IPS DF 6.9 (cell line): ENCODE data around the gene FAM168B.

Experiments used
- DNase-seq: peaks from one replicate; pipeline ENCODE4 v3.0.0-alpha.2; 2013; ENCODE audit warnings: low read depth, low spot score
- H3K27ac ChIP-seq: one replicate; pipeline ENCODE4 v1.5.1; 2013; ENCODE audit warnings: low read length, control low read depth
- H3K27me3 ChIP-seq: 2 replicates; pipeline ENCODE4 v1.6.1; 2013; ENCODE audit warnings: mild to moderate bottlenecking, low read length; ENCODE audit not compliant: control insufficient read depth, insufficient read depth
- H3K36me3 ChIP-seq: 2 replicates; pipeline ENCODE4 v1.6.1; 2013; ENCODE audit warnings: low read length; ENCODE audit not compliant: control insufficient read depth, insufficient read depth
- H3K4me1 ChIP-seq: 2 replicates; pipeline ENCODE4 v1.6.1; 2013; ENCODE audit warnings: low read length; ENCODE audit not compliant: control insufficient read depth, insufficient read depth
- H3K4me3 ChIP-seq: 2 replicates; pipeline ENCODE4 v1.5.1; 2013; ENCODE audit warnings: mild to moderate bottlenecking, low read length
- H3K9me3 ChIP-seq: 2 replicates; pipeline ENCODE4 v1.6.1; 2013; ENCODE audit warnings: low read length, inconsistent platforms; ENCODE audit not compliant: control insufficient read depth, insufficient read depth
- WGBS: extraction: QIAGEN DNeasy Blood & Tissue Kit; methylation state at CpG from one replicate; pipeline ENCODE4 v1.1.7; 2013; ENCODE audit warnings: mixed read lengths, missing lambda C conversion rate; ENCODE audit not compliant: insufficient read length, insufficient coverage; 5-methylcytosine and 5-hydroxymethylcytosine counted together

The FAM168B gene

GRCh38 chr2:131056932-131057287 is 36.4 kb downstream of the FAM168B start:
- DNase-seq = no peak
- Histone ChIP-seq H3K36me3 (peaks cover 20% of the 10 kb centered on the region), H3K27ac (no peak overlapping the region), H3K27me3 (no peaks in the 10 kb centered on the region), H3K4me1 (no peaks in the 10 kb centered on the region), H3K9me3 (no peaks in the 10 kb centered on the region), H3K4me3 (no peak overlapping the region)
- no CpG with 5 or more reads among the region's 4 CpGs for WGBS

GRCh38 chr2:131056204-131056931 is 36.9 kb downstream of the FAM168B start:
- H3K4me3 ChIP-seq = no peak overlapping the region
- DNase-seq = no peak
- no peak overlapping the region for H3K27ac ChIP-seq
- no CpG with 5 or more reads among the region's 5 CpGs for WGBS
- no peaks in the 10 kb centered on the region for H3K9me3 ChIP-seq
- peaks cover 20% of the 10 kb centered on the region for H3K36me3 ChIP-seq
- H3K27me3 ChIP-seq = no peaks in the 10 kb centered on the region
- H3K4me1 ChIP-seq = no peaks in the 10 kb centered on the region

- no CpG with 5 or more reads among the region's 26 CpGs for WGBS
- peaks cover 25% of the 10 kb centered on the region for H3K36me3 ChIP-seq
- no peaks in the 10 kb centered on the region for H3K9me3 ChIP-seq
- no peak overlapping the region for H3K27ac ChIP-seq
- DNase-seq = no peak
- no peaks in the 10 kb centered on the region for H3K4me1 ChIP-seq
- no peaks in the 10 kb centered on the region for H3K27me3 ChIP-seq
- no peak overlapping the region for H3K4me3 ChIP-seq
Measured at GRCh38 chr2:131055169-131056065, 37.8 kb downstream of the FAM168B start.

GRCh38 chr2:131054488-131054887 is 38.8 kb downstream of the FAM168B start:
- Histone ChIP-seq H3K27me3 (no peaks in the 10 kb centered on the region), H3K27ac (no peak overlapping the region), H3K4me1 (no peaks in the 10 kb centered on the region), H3K4me3 (no peak overlapping the region), H3K9me3 (no peaks in the 10 kb centered on the region), H3K36me3 (peaks cover 25% of the 10 kb centered on the region)
- no CpG with 5 or more reads among the region's 7 CpGs for WGBS
- DNase-seq = no peak

- Histone ChIP-seq H3K9me3 (no peaks in the 10 kb centered on the region), H3K4me3 (no peak overlapping the region), H3K27ac (no peak overlapping the region), H3K36me3 (peaks cover 28% of the 10 kb centered on the region), H3K27me3 (no peaks in the 10 kb centered on the region), H3K4me1 (no peaks in the 10 kb centered on the region)
- no peak for DNase-seq
- no CpG with 5 or more reads among the region's 8 CpGs for WGBS
Measured at GRCh38 chr2:131052741-131053263, 40.5 kb downstream of the FAM168B start.

- no peak overlapping the region for H3K27ac ChIP-seq
- no CpG with 5 or more reads among the region's 8 CpGs for WGBS
- no peak for DNase-seq
- no peaks in the 10 kb centered on the region for H3K27me3 ChIP-seq
- H3K9me3 ChIP-seq = no peaks in the 10 kb centered on the region
- H3K4me1 ChIP-seq = no peaks in the 10 kb centered on the region
- H3K4me3 ChIP-seq = no peak overlapping the region
- H3K36me3 ChIP-seq = peaks cover 29% of the 10 kb centered on the region
Measured at GRCh38 chr2:131050896-131051295, 42.4 kb downstream of the FAM168B start.

- no peaks in the 10 kb centered on the region for H3K27me3 ChIP-seq
- no peaks in the 10 kb centered on the region for H3K9me3 ChIP-seq
- DNase-seq = no peak
- H3K4me3 ChIP-seq = no peak overlapping the region
- H3K4me1 ChIP-seq = no peaks in the 10 kb centered on the region; the same call in 1 of the 2 replicates
- WGBS = no CpG with 5 or more reads among the region's 7 CpGs
- no peak overlapping the region for H3K27ac ChIP-seq
- peaks cover 21% of the 10 kb centered on the region for H3K36me3 ChIP-seq
Measured at GRCh38 chr2:131049150-131049718, 44.0 kb downstream of the FAM168B start.

GRCh38 chr2:131048641-131049040 is 44.6 kb downstream of the FAM168B start:
- no peak overlapping the region for H3K27ac ChIP-seq
- WGBS = no CpG with 5 or more reads among the region's 6 CpGs
- H3K4me1 ChIP-seq = no peaks in the 10 kb centered on the region; the same call in 1 of the 2 replicates
- H3K27me3 ChIP-seq = no peaks in the 10 kb centered on the region; the same call in 1 of the 2 replicates
- no peak for DNase-seq
- no peak overlapping the region for H3K4me3 ChIP-seq
- peaks cover 21% of the 10 kb centered on the region for H3K36me3 ChIP-seq
- no peaks in the 10 kb centered on the region for H3K9me3 ChIP-seq

- Histone ChIP-seq H3K4me3 (no peak overlapping the region), H3K9me3 (no peaks in the 10 kb centered on the region), H3K27me3 (no peaks in the 10 kb centered on the region; the same call in 1 of the 2 replicates), H3K27ac (no peak overlapping the region), H3K36me3 (peaks cover 21% of the 10 kb centered on the region), H3K4me1 (no peaks in the 10 kb centered on the region; the same call in 1 of the 2 replicates)
- DNase-seq = no peak
- WGBS = no CpG with 5 or more reads among the region's 11 CpGs
Measured at GRCh38 chr2:131047920-131048560, 45.2 kb downstream of the FAM168B start.
